HK-2 (cell line): ENCODE data around the gene CFDP1.

Experiments used
- DNase-seq: peaks from one replicate; pipeline ENCODE4 v3.0.0-alpha.2; 2018; ENCODE audit not compliant: unreplicated experiment

CFDP1 gene

GRCh38 chr16:75406943-75407342, 26.4 kb downstream of the CFDP1 start:
- no peak for DNase-seq

GRCh38 chr16:75402821-75403475, 30.4 kb downstream of the CFDP1 start:
- no peak for DNase-seq

GRCh38 chr16:75402159-75402820, 31.0 kb downstream of the CFDP1 start:
- DNase-seq, result no peak

- DNase-seq, result no peak
These were observed 31.6 kb downstream of the CFDP1 start for GRCh38 chr16:75401691-75402090.

- DNase-seq, result no peak
These were observed 35.0 kb downstream of the CFDP1 start for GRCh38 chr16:75398333-75398732.

GRCh38 chr16:75394941-75395340, 38.4 kb downstream of the CFDP1 start:
- DNase-seq, result no peak

- no peak for DNase-seq
These were observed 40.4 kb downstream of the CFDP1 start for GRCh38 chr16:75392906-75393305.

GRCh38 chr16:75390926-75391653, 42.2 kb downstream of the CFDP1 start:
- no peak for DNase-seq

- DNase-seq, result no peak
These were observed 44.1 kb downstream of the CFDP1 start for GRCh38 chr16:75389096-75389690.

- no peak for DNase-seq
These were observed 45.4 kb downstream of the CFDP1 start for GRCh38 chr16:75387951-75388350.

- no peak for DNase-seq
These were observed 47.7 kb downstream of the CFDP1 start for GRCh38 chr16:75385507-75386152.

GRCh38 chr16:75383141-75383540, 50.2 kb downstream of the CFDP1 start:
- no peak for DNase-seq

GRCh38 chr16:75382611-75383010, 50.7 kb downstream of the CFDP1 start:
- no peak for DNase-seq

- DNase-seq, result no peak
These were observed 52.4 kb downstream of the CFDP1 start for GRCh38 chr16:75380870-75381269.

- DNase-seq, result no peak
These were observed 53.1 kb downstream of the CFDP1 start for GRCh38 chr16:75379911-75380847.

GRCh38 chr16:75379339-75379738, 54.0 kb downstream of the CFDP1 start:
- DNase-seq, result no peak

GRCh38 chr16:75378616-75379015, 54.7 kb downstream of the CFDP1 start:
- no peak for DNase-seq

GRCh38 chr16:75377729-75378386, 55.4 kb downstream of the CFDP1 start:
- peak; percentile 27 for DNase-seq

- no peak for DNase-seq
These were observed 56.7 kb downstream of the CFDP1 start for GRCh38 chr16:75376475-75377161.

- no peak for DNase-seq
These were observed 58.9 kb downstream of the CFDP1 start for GRCh38 chr16:75374388-75374787.
